ENCODE results near the gene MROH7.

DNA sequence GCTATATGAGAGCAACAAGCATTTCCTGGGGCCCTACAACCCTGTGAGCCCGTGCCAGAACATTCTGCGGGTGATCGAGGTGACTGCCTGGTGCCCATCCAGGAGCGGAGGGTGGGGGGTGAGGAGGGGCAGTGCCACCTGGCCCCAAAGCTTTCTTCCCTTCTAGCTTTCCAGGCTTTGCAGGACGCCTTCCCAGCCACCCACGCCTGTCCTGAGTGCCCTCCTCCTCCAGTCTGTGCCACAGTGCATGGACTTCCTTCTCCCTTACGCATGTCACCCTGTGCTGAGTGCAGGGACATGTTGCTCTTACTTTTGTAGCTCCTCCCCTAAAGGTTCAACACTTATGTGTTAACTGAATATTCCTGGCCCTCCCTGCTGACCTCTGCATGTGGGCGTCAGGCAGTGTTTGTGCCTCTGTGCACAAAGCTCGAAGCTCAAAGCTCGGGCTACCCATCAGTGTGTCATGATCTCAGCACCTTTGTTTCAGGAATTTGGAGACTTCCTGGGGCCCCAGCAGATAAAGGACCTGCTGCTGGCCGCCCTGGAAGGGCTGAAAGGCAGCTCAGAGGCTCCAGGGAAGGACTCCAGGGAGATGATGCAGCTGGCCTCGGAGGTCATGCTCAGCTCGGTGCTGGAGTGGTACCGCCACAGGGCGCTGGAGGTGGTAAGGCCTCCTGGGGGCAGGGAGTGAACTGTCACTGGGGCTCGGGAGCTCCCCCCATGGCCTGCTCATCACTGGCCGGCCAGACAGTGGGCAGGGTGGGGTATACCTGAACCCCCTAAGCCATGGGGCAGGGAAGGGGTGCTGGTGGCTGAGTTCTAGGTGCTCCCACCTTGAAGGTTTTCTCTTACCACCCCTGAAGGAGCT lies 37.4 kb downstream of the MROH7 start:
- TF ChIP-seq POLR2A (IDR thresholded peaks at IDR 0.05), result no peak
- TF ChIP-seq, protein P1, sequence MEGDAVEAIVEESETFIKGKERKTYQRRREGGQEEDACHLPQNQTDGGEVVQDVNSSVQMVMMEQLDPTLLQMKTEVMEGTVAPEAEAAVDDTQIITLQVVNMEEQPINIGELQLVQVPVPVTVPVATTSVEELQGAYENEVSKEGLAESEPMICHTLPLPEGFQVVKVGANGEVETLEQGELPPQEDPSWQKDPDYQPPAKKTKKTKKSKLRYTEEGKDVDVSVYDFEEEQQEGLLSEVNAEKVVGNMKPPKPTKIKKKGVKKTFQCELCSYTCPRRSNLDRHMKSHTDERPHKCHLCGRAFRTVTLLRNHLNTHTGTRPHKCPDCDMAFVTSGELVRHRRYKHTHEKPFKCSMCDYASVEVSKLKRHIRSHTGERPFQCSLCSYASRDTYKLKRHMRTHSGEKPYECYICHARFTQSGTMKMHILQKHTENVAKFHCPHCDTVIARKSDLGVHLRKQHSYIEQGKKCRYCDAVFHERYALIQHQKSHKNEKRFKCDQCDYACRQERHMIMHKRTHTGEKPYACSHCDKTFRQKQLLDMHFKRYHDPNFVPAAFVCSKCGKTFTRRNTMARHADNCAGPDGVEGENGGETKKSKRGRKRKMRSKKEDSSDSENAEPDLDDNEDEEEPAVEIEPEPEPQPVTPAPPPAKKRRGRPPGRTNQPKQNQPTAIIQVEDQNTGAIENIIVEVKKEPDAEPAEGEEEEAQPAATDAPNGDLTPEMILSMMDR (IDR thresholded peaks at IDR 0.05), result no peak
